Cardiac muscle cell (in vitro differentiated cells and primary cell): ENCODE results near the gene RPP25L. TPM values are rescaled to one million over a fixed set of nuclear protein-coding genes. Genes with fewer than 3 reads are reported as not detected.

Source experiments
- DNase-seq, 2 donors: peaks; one replicate each; pipeline versions ENCODE4 v3.0.0 to v3.0.0-alpha.2; 2010 to 2017; ENCODE audit warnings: low read depth in 1 of 2, low spot score in 1 of 2
- H3K27ac ChIP-seq: fragments of 200-600 bp; sonication (generic); 2 replicates; pipeline ENCODE4 v1.5.1; 2016
- H3K27me3 ChIP-seq: fragments of 200-600 bp; sonication (generic); 2 replicates; pipeline ENCODE4 v1.6.0; 2016; ENCODE audit warnings: control low read depth
- H3K36me3 ChIP-seq: fragments of 200-600 bp; sonication (generic); 2 replicates; pipeline ENCODE4 v1.5.1; 2016; ENCODE audit warnings: control low read depth
- H3K4me1 ChIP-seq: fragments of 200-600 bp; sonication (generic); 2 replicates; pipeline ENCODE4 v1.8.1; 2017; ENCODE audit warnings: low read depth, mild to moderate bottlenecking, mixed run types
- H3K4me3 ChIP-seq: fragments of 200-600 bp; sonication (generic); 2 replicates; pipeline ENCODE4 v1.5.1; 2016; ENCODE audit warnings: mild to moderate bottlenecking
- H3K9me3 ChIP-seq: fragments of 200-600 bp; sonication (generic); 2 replicates; pipeline ENCODE4 v1.5.1; 2017; ENCODE audit warnings: low read depth, mild to moderate bottlenecking, control low read depth
- polyA plus RNA-seq: library from polyadenylated mRNA; unstranded; fragments of >200 nt; fragmentation: Nextera tagmentation; extraction: Ambion mirVana; gene quantifications from 2 replicates; pipeline ENCODE4 v1.2.1, GENCODE V29; 2016
- total RNA-seq: library from RNA; depleted of rRNA; stranded (reverse); fragments of >200 nt; gene quantifications from 2 replicates; pipeline ENCODE4 v1.2.3, GENCODE V29; 2016
- TF ChIP-seq, protein P1 (sequence below): IDR thresholded peaks from 2 replicates; pipeline ENCODE4 v1.5.1; 2012; ENCODE audit warnings: low read depth, mild to moderate bottlenecking, low read length

Gene RPP25L
- total and polyA plus RNA-seq, 2 experiments from 2014 or later = 68.4 to 84.3 TPM

DNA sequence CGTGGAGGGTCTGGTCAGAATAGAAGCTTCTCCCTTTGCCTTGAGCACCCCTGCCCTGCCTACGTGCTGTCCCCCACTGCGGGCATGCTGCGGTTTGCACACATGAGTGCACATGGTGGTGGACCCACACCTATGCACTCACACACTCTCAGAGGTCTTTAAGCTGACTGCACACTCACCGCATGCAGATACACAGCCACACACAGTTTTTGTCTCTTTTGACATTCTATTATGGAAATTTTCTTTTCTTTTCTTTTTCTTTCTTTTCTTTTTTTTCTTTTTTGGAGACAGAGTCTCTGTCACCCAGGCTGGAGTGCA, 17.6 kb upstream of the RPP25L start:
- DNase-seq = no peak

DNA sequence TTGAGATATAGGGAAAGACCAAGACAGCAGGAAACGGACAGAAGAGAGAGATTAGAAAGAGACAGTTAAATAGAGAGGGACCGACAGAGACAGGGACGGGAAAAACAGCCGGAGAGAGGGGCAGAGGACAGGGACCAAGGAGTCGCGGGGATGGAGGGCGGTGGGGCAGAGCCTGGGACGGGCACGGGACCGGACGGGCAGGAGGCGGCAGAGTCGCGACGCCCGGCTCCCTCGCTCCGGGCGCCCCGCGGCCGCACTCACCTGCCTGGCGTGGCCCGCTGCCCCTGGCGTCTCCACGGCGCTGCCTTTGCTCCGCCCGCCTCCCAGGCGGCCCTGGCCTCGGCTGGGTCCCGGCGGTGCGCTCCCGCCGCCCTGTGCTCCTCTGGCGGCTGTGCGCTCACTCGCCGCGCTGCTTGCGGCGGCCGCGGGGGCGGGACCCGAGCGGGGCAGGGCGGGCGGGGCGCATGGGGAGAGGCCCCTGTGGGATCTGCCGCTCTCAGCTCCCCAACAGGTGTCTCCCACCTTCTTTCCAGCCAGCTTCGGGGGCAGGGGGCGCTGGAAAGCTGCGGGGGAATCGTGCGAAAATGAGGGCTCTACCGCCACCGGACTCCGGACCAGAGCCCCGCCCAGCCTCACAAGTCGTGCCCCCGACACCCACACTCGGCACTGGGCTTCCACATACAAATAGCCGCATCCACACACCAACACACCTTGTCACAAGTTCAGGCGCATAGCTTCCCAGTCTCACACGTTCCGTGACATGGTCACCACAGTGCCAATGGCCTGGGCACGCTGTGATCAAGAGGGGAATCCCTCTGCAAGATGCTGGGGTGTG, 17.0 kb upstream of the RPP25L start, which contains the start of gene ARID3C:
TSS of gene ARID3C (minus strand) at position 411 of the 835 bp plus-strand sequence. CDS start 1,052 bp downstream, outside the sequence.
- Histone ChIP-seq H3K4me3 (peak within 1 kb of the TSS; percentile 37), H3K27me3 (peaks cover 76% of the 10 kb centered on the region)

More for the DNA sequence above, 17.6 kb upstream of the RPP25L start:
- peaks cover 71% of the 10 kb centered on the region for H3K27me3 ChIP-seq
- no peaks in the 10 kb centered on the region for H3K9me3 ChIP-seq
- no peaks in the 10 kb centered on the region for H3K36me3 ChIP-seq
- H3K4me3 ChIP-seq = peak overlapping the region; percentile 37
- no peaks in the 10 kb centered on the region for H3K4me1 ChIP-seq
- TF ChIP-seq, protein P1, sequence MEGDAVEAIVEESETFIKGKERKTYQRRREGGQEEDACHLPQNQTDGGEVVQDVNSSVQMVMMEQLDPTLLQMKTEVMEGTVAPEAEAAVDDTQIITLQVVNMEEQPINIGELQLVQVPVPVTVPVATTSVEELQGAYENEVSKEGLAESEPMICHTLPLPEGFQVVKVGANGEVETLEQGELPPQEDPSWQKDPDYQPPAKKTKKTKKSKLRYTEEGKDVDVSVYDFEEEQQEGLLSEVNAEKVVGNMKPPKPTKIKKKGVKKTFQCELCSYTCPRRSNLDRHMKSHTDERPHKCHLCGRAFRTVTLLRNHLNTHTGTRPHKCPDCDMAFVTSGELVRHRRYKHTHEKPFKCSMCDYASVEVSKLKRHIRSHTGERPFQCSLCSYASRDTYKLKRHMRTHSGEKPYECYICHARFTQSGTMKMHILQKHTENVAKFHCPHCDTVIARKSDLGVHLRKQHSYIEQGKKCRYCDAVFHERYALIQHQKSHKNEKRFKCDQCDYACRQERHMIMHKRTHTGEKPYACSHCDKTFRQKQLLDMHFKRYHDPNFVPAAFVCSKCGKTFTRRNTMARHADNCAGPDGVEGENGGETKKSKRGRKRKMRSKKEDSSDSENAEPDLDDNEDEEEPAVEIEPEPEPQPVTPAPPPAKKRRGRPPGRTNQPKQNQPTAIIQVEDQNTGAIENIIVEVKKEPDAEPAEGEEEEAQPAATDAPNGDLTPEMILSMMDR = no peak
- H3K27ac ChIP-seq = no peak overlapping the region

DNA sequence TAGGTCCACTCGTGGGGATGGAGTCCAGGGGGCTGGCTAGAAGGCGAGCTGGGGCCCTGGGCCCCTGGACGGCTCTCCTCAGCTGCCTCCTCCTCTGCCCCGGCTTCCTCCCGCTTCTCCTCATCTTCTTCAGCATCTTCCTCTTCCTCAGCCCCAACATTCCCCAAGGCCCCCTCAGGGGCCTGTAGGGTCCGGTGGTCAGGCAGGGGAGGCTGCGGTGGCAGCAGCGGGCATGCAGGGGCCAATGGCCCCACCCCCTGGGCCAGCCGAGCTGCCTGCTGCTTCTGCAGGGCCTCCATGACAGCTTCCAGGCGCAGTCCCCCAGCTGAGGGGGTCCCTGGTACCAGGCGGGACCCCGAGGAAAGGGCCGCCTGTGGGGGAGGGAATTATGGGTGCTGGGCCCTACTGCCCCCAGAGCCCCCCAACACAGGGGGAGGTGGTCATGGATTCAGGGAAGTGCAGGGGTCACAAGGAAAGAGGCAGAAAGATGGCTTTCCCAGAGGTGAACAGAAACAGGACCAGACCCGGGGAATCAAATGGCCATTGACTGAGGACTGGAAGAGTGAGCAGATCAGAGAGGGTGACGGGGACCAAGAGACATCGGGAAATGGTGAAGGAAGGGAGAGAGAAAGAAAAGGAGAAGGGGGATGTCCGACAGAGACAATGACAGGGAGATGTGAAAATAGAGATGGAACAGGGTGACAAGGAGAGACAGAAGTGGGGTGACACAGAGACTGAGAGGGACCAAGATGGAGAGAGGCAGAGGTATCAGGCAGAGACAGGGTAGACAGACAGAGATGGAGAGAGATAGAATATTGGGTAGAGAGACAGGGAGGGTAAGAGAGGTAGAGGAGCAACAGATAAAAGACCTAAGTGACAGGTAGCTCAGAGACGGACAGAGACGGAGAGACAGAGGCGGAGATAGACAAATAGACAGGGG, 16.1 kb upstream of the RPP25L start:
- Histone ChIP-seq H3K4me3 (peak overlapping the region; percentile 37), H3K36me3 (no peaks in the 10 kb centered on the region), H3K27ac (no peak overlapping the region), H3K27me3 (peaks cover 84% of the 10 kb centered on the region), H3K9me3 (no peaks in the 10 kb centered on the region), H3K4me1 (no peaks in the 10 kb centered on the region)
- TF ChIP-seq, protein P1 = no peak
- no peak for DNase-seq

More for the DNA sequence above, 17.0 kb upstream of the RPP25L start, which contains the start of gene ARID3C:
- H3K4me1 ChIP-seq = no peaks in the 10 kb centered on the region
- H3K9me3 ChIP-seq = no peaks in the 10 kb centered on the region
- DNase-seq = peak; percentile 15 to 72
- TF ChIP-seq, protein P1 = no peak
- no peak within 1 kb of the TSS for H3K27ac ChIP-seq
- no peaks in the 10 kb centered on the region for H3K36me3 ChIP-seq

DNA sequence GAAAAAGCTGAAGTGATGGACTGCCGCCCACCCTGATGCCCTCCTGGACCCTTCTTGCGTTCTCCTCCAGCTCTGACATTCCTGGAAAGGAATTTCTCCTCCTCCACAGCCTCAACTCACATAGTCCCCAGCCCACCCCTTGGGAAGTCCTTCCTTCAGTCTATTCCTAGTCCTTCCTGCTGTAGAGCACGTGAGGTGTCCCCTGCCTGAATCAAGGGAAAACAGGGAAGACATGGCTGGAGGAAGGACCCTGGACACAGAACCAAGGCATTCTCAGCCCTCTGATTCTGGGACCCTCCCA, 13.2 kb upstream of the RPP25L start:
- Histone ChIP-seq H3K36me3 (no peaks in the 10 kb centered on the region), H3K27ac (no peak overlapping the region), H3K4me3 (no peak overlapping the region), H3K9me3 (no peaks in the 10 kb centered on the region), H3K27me3 (peaks cover 69% of the 10 kb centered on the region), H3K4me1 (no peaks in the 10 kb centered on the region)
- no peak for DNase-seq
- TF ChIP-seq, protein P1 = no peak

DNA sequence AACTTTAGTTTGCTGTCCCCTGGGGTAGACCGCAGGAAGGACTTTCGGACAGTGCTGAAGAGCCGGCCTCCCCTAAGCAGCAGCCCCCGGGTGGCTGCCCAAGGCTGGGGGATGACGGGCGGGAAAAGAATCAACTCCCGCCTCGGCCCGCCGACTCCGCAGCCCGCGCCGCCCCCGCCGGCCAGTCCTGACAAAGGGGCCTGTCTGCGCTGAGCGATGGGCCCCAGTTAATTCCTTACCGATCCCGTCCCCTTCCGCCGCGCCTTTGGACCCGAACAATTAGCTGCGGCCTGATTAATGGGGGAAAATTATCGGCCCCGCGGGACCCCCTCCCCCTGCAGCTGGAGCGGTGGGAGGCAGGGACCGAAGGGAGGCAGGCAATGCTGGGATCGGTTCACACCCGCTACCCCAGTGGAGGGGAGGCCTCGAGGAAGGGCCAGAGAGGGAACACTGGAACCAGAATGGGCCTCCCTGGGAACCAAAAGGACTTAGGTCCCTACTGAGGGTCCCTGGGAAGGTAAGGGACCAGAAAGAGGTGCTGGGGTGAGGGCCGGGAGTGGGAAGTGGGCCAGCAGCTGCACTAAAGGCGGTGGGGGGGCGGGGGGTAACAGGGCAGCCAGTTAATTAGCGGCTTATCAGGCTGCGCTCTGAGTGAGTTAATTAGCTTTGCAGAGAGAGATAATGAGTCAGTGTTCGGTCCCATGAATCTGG, 12.7 kb upstream of the RPP25L start:
- H3K27me3 ChIP-seq = peaks cover 64% of the 10 kb centered on the region
- H3K27ac ChIP-seq = no peak overlapping the region

More for the DNA sequence above, 12.7 kb upstream of the RPP25L start:
- no peak for DNase-seq
- Histone ChIP-seq H3K9me3 (no peaks in the 10 kb centered on the region), H3K4me1 (peaks cover 2% of the 10 kb centered on the region), H3K36me3 (no peaks in the 10 kb centered on the region), H3K4me3 (no peak overlapping the region)
- TF ChIP-seq, protein P1 = no peak
